Endothelial cell of umbilical vein (primary cell): ENCODE measurements around the gene AKT1.

ENCODE experiments used
- MYC ChIP-seq: IDR thresholded peaks from one replicate; pipeline ENCODE4 v1.6.1; 2011; ENCODE audit warnings: mild to moderate bottlenecking, low read depth, low read length
- POLR2A ChIP-seq: IDR thresholded peaks from 2 replicates; pipeline ENCODE4 v1.6.1; 2012; ENCODE audit warnings: low read depth, mild to moderate bottlenecking, control low read depth, low read length
- POLR2AphosphoS5 ChIP-seq: IDR thresholded peaks from 2 replicates; pipeline ENCODE4 v1.6.1; 2012; ENCODE audit warnings: low read depth, mild to moderate bottlenecking, control low read depth, low read length, moderate library complexity; ENCODE audit not compliant: insufficient read depth
- TF ChIP-seq, protein P1 (sequence below), 2 donors: IDR thresholded peaks; 1 replicate in 1 of 2; 2 replicates in 1 of 2; pipeline ENCODE4 v1.5.1; 2011; ENCODE audit warnings: low read length in 2 of 2, mild to moderate bottlenecking in 2 of 2, moderate library complexity in 2 of 2, control low read depth in 1 of 2, inconsistent platforms in 1 of 2, low read depth in 1 of 2; ENCODE audit not compliant: insufficient read depth in 1 of 2; ENCODE audit errors: extremely low read depth in 1 of 2
- TF ChIP-seq, protein P2 (sequence below): IDR thresholded peaks from 2 replicates; pipeline ENCODE4 v1.6.1; 2011; ENCODE audit not compliant: insufficient read depth, insufficient read length

DNA sequence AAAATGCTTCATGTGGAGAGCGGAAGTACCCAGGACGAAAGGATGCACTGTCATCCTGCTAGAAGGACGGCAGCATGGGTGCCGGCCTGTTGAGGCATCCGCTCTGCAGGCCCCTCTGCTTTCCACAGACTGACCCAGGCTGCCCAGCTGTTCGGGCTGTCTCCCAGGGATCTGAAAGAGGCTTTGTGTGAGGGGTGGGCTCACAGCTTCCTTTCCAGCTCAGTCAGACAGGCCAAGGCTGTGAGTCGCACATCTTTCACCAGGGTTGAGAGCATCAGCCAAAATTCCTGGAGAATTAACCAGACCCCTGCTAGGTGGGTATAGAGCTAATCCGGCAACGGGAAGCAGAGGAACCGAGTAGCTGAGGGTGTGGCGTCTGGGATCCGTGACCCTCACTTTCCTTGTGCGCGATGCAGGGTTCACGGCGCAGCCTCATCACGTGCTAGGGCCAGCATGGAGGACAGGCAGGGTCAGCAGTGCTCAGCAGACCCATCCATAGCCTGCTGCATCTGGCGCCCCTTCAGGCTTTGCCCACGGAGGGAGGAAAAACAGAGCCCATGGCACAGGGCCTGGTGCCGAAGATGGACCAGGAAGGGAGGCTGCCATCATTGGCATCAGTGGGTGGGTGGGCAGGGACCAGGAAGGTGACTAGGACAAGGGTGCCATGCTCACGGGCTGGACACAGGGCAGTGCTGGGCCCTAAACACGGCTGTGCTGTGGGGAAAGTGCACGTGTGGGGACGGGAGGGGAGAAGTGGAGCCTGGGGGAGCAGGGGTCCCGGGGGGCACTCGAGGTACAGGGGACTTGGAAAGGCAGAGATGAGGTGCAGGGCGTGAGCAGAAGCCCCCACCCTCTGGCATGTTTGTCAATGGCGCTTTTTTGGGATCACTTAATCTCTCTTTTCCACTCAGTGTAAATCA is 51.8 kb downstream of the AKT1 start:
- TF ChIP-seq POLR2AphosphoS5 (no peak), POLR2A (no peak), MYC (no peak)
- TF ChIP-seq, protein P1, sequence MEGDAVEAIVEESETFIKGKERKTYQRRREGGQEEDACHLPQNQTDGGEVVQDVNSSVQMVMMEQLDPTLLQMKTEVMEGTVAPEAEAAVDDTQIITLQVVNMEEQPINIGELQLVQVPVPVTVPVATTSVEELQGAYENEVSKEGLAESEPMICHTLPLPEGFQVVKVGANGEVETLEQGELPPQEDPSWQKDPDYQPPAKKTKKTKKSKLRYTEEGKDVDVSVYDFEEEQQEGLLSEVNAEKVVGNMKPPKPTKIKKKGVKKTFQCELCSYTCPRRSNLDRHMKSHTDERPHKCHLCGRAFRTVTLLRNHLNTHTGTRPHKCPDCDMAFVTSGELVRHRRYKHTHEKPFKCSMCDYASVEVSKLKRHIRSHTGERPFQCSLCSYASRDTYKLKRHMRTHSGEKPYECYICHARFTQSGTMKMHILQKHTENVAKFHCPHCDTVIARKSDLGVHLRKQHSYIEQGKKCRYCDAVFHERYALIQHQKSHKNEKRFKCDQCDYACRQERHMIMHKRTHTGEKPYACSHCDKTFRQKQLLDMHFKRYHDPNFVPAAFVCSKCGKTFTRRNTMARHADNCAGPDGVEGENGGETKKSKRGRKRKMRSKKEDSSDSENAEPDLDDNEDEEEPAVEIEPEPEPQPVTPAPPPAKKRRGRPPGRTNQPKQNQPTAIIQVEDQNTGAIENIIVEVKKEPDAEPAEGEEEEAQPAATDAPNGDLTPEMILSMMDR (IDR thresholded peaks at IDR 0.05; ENCODE audit: extremely low read depth in 1 of 2, insufficient read depth in 1 of 2, low read depth in 1 of 2, low read length in 2 of 2) = no peak
- TF ChIP-seq, protein P2, sequence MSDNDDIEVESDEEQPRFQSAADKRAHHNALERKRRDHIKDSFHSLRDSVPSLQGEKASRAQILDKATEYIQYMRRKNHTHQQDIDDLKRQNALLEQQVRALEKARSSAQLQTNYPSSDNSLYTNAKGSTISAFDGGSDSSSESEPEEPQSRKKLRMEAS = no peak
